NB4 (cell line): ENCODE data around the gene GALNT13.

Experiments
- DNase-seq: peaks from one replicate; pipeline ENCODE4 v3.0.0; 2010; ENCODE audit warnings: low read depth
- H3K4me3 ChIP-seq: one replicate; pipeline ENCODE4 v1.5.1; 2011; ENCODE audit warnings: mild to moderate bottlenecking, low read depth, low read length, moderate library complexity
- CTCF ChIP-seq: IDR thresholded peaks from one replicate; pipeline ENCODE4 v1.5.1; 2012; ENCODE audit warnings: low read depth, low read length
- MAX ChIP-seq: IDR thresholded peaks from 2 replicates; pipeline ENCODE4 v1.6.1; 2011; ENCODE audit warnings: low read depth, low read length
- MYC ChIP-seq: IDR thresholded peaks from 2 replicates; pipeline ENCODE4 v1.6.1; 2011; ENCODE audit warnings: low read depth, low read length
- POLR2A ChIP-seq: IDR thresholded peaks from 2 replicates; pipeline ENCODE4 v1.6.1; 2011; ENCODE audit warnings: mild to moderate bottlenecking; ENCODE audit not compliant: insufficient read length; ENCODE audit errors: extremely low read depth

Gene GALNT13

GRCh38 chr2:154048905-154049304 lies 177.2 kb downstream of the GALNT13 start:
- DNase-seq, result no peak
- TF ChIP-seq POLR2A (no peak), MAX (no peak), MYC (no peak), CTCF (no peak)
- no peak overlapping the region for H3K4me3 ChIP-seq

- DNase-seq, result no peak
- H3K4me3 ChIP-seq, result no peak overlapping the region
- no peak for TF ChIP-seq CTCF
- TF ChIP-seq MYC, result no peak
- no peak for TF ChIP-seq POLR2A
- no peak for TF ChIP-seq MAX
These were observed 177.8 kb downstream of the GALNT13 start for GRCh38 chr2:154049561-154049960.

- no peak for DNase-seq
- H3K4me3 ChIP-seq, result no peak overlapping the region
- TF ChIP-seq MAX (no peak), MYC (no peak), POLR2A (no peak), CTCF (no peak)
These were observed 195.4 kb downstream of the GALNT13 start for GRCh38 chr2:154067124-154067523.

GRCh38 chr2:154078926-154079325 lies 207.2 kb downstream of the GALNT13 start:
- TF ChIP-seq MAX, result no peak
- no peak for TF ChIP-seq CTCF
- TF ChIP-seq MYC, result no peak
- no peak for TF ChIP-seq POLR2A
- no peak for DNase-seq
- H3K4me3 ChIP-seq, result no peak overlapping the region

GRCh38 chr2:154092571-154092970 lies 220.8 kb downstream of the GALNT13 start:
- no peak overlapping the region for H3K4me3 ChIP-seq
- no peak for TF ChIP-seq MYC
- no peak for TF ChIP-seq CTCF
- no peak for TF ChIP-seq POLR2A
- no peak for TF ChIP-seq MAX
- no peak for DNase-seq

- DNase-seq, result no peak
- TF ChIP-seq CTCF (no peak), MAX (no peak), MYC (no peak), POLR2A (no peak)
- H3K4me3 ChIP-seq, result no peak overlapping the region
These were observed 222.1 kb downstream of the GALNT13 start for GRCh38 chr2:154093856-154094255.
